Esophagus muscularis mucosa (tissue), 4 donors: ENCODE results near the gene ZNF683.

ENCODE experiments used
- EP300 ChIP-seq: sonication (generic); formaldehyde crosslinking; IDR thresholded peaks from one replicate; pipeline ENCODE4 v1.6.1; 2017; ENCODE audit warnings: antibody characterized with exemption
- POLR2A ChIP-seq: fragments of 450-650 bp; IDR thresholded peaks from one replicate; pipeline ENCODE4 v1.6.1; 2017; ENCODE audit warnings: antibody characterized with exemption, moderate library complexity, mild to moderate bottlenecking, low read depth
- TF ChIP-seq, protein P1 (sequence below), 3 experiments: fragments of 200-600 bp in 2 of 3; fragments of 450-650 bp in 1 of 3; sonication (generic) in 2 of 3; IDR thresholded peaks; one replicate each; pipeline ENCODE4 v1.5.1; 2017 to 2019; ENCODE audit warnings: antibody characterized with exemption in 3 of 3, mild to moderate bottlenecking in 2 of 3, moderate library complexity in 1 of 3

DNA sequence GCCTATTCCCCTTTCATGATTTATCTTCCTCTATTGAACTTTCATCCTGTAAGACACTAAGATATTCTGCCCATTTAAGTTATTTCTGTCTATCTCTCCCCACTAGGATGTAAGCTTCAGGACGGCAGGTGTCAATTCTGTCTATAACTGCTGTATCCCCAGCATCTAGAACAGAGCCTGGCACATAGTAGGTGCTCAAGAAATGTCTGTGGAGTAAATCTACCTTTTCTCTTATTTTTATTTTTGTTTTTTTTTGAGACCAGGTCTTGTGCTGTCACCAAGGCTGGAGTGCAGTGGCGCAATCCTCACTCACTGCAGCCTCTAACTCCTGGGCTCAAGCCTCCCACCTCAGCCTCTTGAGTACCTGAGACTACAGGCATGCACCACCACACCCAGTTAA, 49.2 kb downstream of the ZNF683 start:
- TF ChIP-seq, protein P1, sequence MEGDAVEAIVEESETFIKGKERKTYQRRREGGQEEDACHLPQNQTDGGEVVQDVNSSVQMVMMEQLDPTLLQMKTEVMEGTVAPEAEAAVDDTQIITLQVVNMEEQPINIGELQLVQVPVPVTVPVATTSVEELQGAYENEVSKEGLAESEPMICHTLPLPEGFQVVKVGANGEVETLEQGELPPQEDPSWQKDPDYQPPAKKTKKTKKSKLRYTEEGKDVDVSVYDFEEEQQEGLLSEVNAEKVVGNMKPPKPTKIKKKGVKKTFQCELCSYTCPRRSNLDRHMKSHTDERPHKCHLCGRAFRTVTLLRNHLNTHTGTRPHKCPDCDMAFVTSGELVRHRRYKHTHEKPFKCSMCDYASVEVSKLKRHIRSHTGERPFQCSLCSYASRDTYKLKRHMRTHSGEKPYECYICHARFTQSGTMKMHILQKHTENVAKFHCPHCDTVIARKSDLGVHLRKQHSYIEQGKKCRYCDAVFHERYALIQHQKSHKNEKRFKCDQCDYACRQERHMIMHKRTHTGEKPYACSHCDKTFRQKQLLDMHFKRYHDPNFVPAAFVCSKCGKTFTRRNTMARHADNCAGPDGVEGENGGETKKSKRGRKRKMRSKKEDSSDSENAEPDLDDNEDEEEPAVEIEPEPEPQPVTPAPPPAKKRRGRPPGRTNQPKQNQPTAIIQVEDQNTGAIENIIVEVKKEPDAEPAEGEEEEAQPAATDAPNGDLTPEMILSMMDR (IDR thresholded peaks at IDR 0.05) = no peak
- TF ChIP-seq POLR2A (no peak), EP300 (no peak)
